GM12891 (cell line): ENCODE measurements around the gene LILRB2.

Experiments
- PAX5 ChIP-seq: IDR thresholded peaks from 2 replicates; pipeline ENCODE4 v1.6.1; 2011; ENCODE audit warnings: low read length, moderate library complexity, mild to moderate bottlenecking; ENCODE audit not compliant: insufficient read depth, severe bottlenecking
- POLR2A ChIP-seq: IDR thresholded peaks from 2 replicates; pipeline ENCODE4 v1.6.1; 2011; ENCODE audit warnings: low read depth, low read length, control low read depth
- POLR2AphosphoS5 ChIP-seq: IDR thresholded peaks from 2 replicates; pipeline ENCODE4 v1.6.1; 2011; ENCODE audit warnings: low read depth, low read length, control low read depth
- POU2F2 ChIP-seq: IDR thresholded peaks from 2 replicates; pipeline ENCODE4 v1.6.1; 2011; ENCODE audit warnings: low read depth, mild to moderate bottlenecking, control low read depth, low read length, moderate library complexity
- SPI1 ChIP-seq: IDR thresholded peaks from 2 replicates; pipeline ENCODE4 v1.6.1; 2011; ENCODE audit warnings: low read depth, low read length, control low read depth
- TAF1 ChIP-seq: IDR thresholded peaks from 2 replicates; pipeline ENCODE4 v1.6.1; 2011; ENCODE audit warnings: low read depth, low read length, control low read depth

DNA sequence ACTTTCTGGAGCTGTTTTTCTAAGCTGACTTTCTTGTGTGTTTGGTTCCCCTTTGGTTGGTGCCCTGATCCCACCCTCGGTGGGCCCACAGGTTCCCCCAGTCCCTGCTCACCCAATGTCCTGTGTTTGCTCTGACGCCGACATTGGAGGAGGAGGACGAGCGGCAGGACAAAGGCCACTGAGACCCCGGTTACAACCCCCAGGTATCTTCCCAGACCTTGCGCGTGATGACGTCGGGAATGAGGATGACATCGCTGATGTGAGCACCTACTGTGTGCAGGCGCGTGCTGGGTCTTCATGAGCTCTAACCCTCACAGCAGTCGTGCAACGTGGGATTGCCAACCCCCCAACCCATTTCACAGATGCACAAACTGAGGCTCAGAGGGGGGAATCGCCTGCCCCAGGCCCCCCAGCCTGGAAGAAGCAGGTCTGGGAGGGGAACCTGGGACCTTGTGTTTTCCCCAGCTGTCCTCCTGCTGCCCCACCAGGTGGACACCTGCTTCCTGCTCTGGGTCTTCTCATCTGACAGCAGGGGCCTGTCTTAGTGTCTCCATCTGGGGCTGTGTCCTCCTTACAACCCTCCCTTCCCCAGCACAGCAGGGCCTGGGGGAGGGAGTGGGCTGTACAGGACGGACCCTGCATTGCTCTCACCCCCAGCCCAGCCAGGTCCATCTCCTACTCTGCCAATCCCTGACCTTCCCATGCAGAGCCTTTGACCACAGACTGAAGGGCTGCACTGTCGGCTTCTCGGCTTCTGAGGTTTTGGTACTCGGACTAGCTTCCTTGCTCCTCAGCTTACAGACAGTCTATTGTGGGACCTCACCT is 33.6 kb downstream of the LILRB2 start:
- TF ChIP-seq POLR2A (no peak), POLR2AphosphoS5 (no peak), POU2F2 (no peak), TAF1 (no peak), PAX5 (no peak), SPI1 (no peak)
